ENCODE data around the gene RHNO1. TPM values are rescaled to one million over a fixed set of nuclear protein-coding genes. Genes with fewer than 3 reads are reported as not detected.

RHNO1 gene
- total and polyA plus RNA-seq, 2 donors (not counting 3 experiments of a cell fraction or from before 2014, with no cell fraction given), result 33.8 to 35.2 TPM

GRCh38 chr12:2904260-2904659 is 27.2 kb downstream of the RHNO1 start:
- intact Hi-C loops (cut with micrococcal nuclease), result no loop called here
- H3K36me3 ChIP-seq (ENCODE audit: control insufficient read depth in 2 of 2, extremely low read depth in 1 of 2, insufficient read depth in 2 of 2, low read length in 2 of 2), result no peaks in the 10 kb centered on the region
- ChIA-PET POLR2A (no interaction called here), CTCF (no interaction called here)
- BruUV-seq (replicated peaks), result no TSS peak
- H3K79me2 ChIP-seq (ENCODE audit: control insufficient read depth, insufficient read depth, low read length), result peaks cover 18% of the 10 kb centered on the region
- TF ChIP-seq POLR2A (IDR thresholded peaks at IDR 0.05; ENCODE audit: low read depth, low read length), result no peak
- no peak for TF ChIP-seq EZH2 (IDR thresholded peaks at IDR 0.05; ENCODE audit: borderline replicate concordance, low read depth, low read length, severe bottlenecking)
- no peak for TF ChIP-seq POLR2AphosphoS5 (IDR thresholded peaks at IDR 0.05; ENCODE audit: insufficient read depth, low read depth, low read length)
- no peak for TF ChIP-seq FOS (IDR thresholded peaks at IDR 0.05; ENCODE audit: borderline replicate concordance, insufficient read depth, low read length)
- TF ChIP-seq GATA2 (IDR thresholded peaks at IDR 0.05; ENCODE audit: insufficient read depth, insufficient read length, low read depth, low read length), result no peak
- TF ChIP-seq MYC (IDR thresholded peaks at IDR 0.05; ENCODE audit: low read depth, low read length), result no peak
- TF ChIP-seq, protein P1, sequence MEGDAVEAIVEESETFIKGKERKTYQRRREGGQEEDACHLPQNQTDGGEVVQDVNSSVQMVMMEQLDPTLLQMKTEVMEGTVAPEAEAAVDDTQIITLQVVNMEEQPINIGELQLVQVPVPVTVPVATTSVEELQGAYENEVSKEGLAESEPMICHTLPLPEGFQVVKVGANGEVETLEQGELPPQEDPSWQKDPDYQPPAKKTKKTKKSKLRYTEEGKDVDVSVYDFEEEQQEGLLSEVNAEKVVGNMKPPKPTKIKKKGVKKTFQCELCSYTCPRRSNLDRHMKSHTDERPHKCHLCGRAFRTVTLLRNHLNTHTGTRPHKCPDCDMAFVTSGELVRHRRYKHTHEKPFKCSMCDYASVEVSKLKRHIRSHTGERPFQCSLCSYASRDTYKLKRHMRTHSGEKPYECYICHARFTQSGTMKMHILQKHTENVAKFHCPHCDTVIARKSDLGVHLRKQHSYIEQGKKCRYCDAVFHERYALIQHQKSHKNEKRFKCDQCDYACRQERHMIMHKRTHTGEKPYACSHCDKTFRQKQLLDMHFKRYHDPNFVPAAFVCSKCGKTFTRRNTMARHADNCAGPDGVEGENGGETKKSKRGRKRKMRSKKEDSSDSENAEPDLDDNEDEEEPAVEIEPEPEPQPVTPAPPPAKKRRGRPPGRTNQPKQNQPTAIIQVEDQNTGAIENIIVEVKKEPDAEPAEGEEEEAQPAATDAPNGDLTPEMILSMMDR (IDR thresholded peaks at IDR 0.05; ENCODE audit: extremely low read depth in 1 of 2, insufficient read depth in 1 of 2, low read depth in 1 of 2, low read length in 2 of 2), result no peak
- TF ChIP-seq JUN (IDR thresholded peaks at IDR 0.05; ENCODE audit: borderline replicate concordance, insufficient read depth, insufficient read length, low read depth), result no peak
- no peak for TF ChIP-seq MAX (IDR thresholded peaks at IDR 0.05; ENCODE audit: insufficient read depth, insufficient read length)
- FAIRE-seq (no peak), DNase-seq (ENCODE audit: low read depth, low spot score) (no peak)
- no peak overlapping the region for H3K4me3 ChIP-seq (replicated peaks in 1 of 3; ENCODE audit: insufficient read depth in 1 of 3, low read depth in 1 of 3, low read length in 3 of 3)
- dilution Hi-C loops (cut with MboI; ENCODE audit: extremely low pct_ligation_motif_present, low sequenced_read_pairs), result no loop called here
- no peak overlapping the region for H3K27ac ChIP-seq (ENCODE audit: insufficient read depth, low read depth, low read length)
- no peaks in the 10 kb centered on the region for H3K9me3 ChIP-seq (replicated peaks; ENCODE audit: control insufficient read depth, insufficient read depth, low read length)
- no peaks in the 10 kb centered on the region for H3K4me1 ChIP-seq (ENCODE audit: control insufficient read depth, extremely low read depth, insufficient read depth, low read length)
- H3K27me3 ChIP-seq (ENCODE audit: control insufficient read depth in 2 of 2, insufficient read depth in 2 of 2, low read length in 2 of 2), result no peaks in the 10 kb centered on the region
- H2AFZ ChIP-seq (ENCODE audit: low read depth, low read length), result no peak overlapping the region
- H3K4me2 ChIP-seq (ENCODE audit: insufficient read depth, low read length), result no peak overlapping the region
- no peaks in the 10 kb centered on the region for H3K9me1 ChIP-seq (replicated peaks; ENCODE audit: control insufficient read depth, extremely low read depth, insufficient read depth, low read length)
- H4K20me1 ChIP-seq (replicated peaks; ENCODE audit: control insufficient read depth, extremely low read depth, insufficient read depth, low read length), result no peaks in the 10 kb centered on the region
- no peak overlapping the region for H3K9ac ChIP-seq (replicated peaks; ENCODE audit: extremely low read depth, insufficient read depth, low read length)

All from endothelial cell of umbilical vein (primary cell).